PFSK-1 (cell line): ENCODE results near the gene RELT.

Experiments used
- POLR2AphosphoS5 ChIP-seq: IDR thresholded peaks from 2 replicates; pipeline ENCODE4 v1.6.1; 2012; ENCODE audit warnings: low read depth, mild to moderate bottlenecking, control low read depth, low read length, moderate library complexity
- SIN3A ChIP-seq: IDR thresholded peaks from 2 replicates; pipeline ENCODE4 v1.6.1; 2012; ENCODE audit warnings: mild to moderate bottlenecking, low read length, moderate library complexity, borderline replicate concordance; ENCODE audit not compliant: insufficient read depth

GRCh38 chr11:73402834-73403185 is 26.6 kb downstream of the RELT start:
- TF ChIP-seq SIN3A (no peak), POLR2AphosphoS5 (no peak)
